Astrocyte (in vitro differentiated cells and primary cell): ENCODE measurements around the gene FILIP1L. TPM values are rescaled to one million over a fixed set of nuclear protein-coding genes. Genes with fewer than 3 reads are reported as not detected.
A peak's percentile ranks its signal among the peaks of the same experiment; 100 is the strongest.

Source experiments
- DNase-seq: peaks from one replicate; pipeline ENCODE4 v3.0.0-alpha.2; 2010; ENCODE audit warnings: low read depth
- FAIRE-seq: peaks from 2 replicates; lab custom pipeline; 2011; peaks lifted over from hg19 to GRCh38; lab: Jason Lieb, UNC
- H2AFZ ChIP-seq: 2 replicates; pipeline ENCODE4 v1.6.0; 2012; ENCODE audit warnings: low read depth, low read length, inconsistent platforms
- H3K27ac ChIP-seq: 2 replicates; pipeline ENCODE4 v1.5.1; 2011; ENCODE audit warnings: low read depth, low read length, inconsistent platforms
- H3K27me3 ChIP-seq: 2 replicates; pipeline ENCODE4 v1.6.0; 2011; ENCODE audit warnings: low read length, inconsistent platforms; ENCODE audit not compliant: insufficient read depth
- H3K36me3 ChIP-seq: 2 replicates; pipeline ENCODE4 v1.5.1; 2011; ENCODE audit warnings: low read length, inconsistent platforms; ENCODE audit not compliant: insufficient read depth
- H3K4me1 ChIP-seq: 2 replicates; pipeline ENCODE4 v1.5.1; 2011; ENCODE audit warnings: low read length, inconsistent platforms; ENCODE audit not compliant: insufficient read depth
- H3K4me2 ChIP-seq: 2 replicates; pipeline ENCODE4 v1.6.0; 2012; ENCODE audit warnings: low read length, inconsistent platforms
- H3K4me3 ChIP-seq: 2 replicates; pipeline ENCODE4 v1.5.1; 2011; ENCODE audit warnings: low read depth, mild to moderate bottlenecking, low read length, inconsistent platforms; ENCODE audit not compliant: insufficient read depth
- H3K79me2 ChIP-seq: 2 replicates; pipeline ENCODE4 v1.6.0; 2012; ENCODE audit warnings: mild to moderate bottlenecking, low read length, inconsistent platforms; ENCODE audit not compliant: insufficient read depth
- H3K9ac ChIP-seq: 2 replicates; pipeline ENCODE4 v1.6.0; 2012; ENCODE audit warnings: mild to moderate bottlenecking, low read length, inconsistent platforms
- H3K9me3 ChIP-seq: 2 replicates; pipeline ENCODE4 v1.5.1; 2012; ENCODE audit warnings: low read depth, mild to moderate bottlenecking, low read length, inconsistent platforms; ENCODE audit not compliant: insufficient read depth
- H4K20me1 ChIP-seq: 2 replicates; pipeline ENCODE4 v1.6.0; 2012; ENCODE audit warnings: low read length, inconsistent platforms; ENCODE audit not compliant: insufficient read depth
- H3K27ac Mint-ChIP-seq: one replicate; pipeline ENCODE4 v1.8.0; 2021; ENCODE audit warnings: mild to moderate bottlenecking, mixed read lengths; ENCODE audit not compliant: unreplicated experiment
- H3K27me3 Mint-ChIP-seq: one replicate; pipeline ENCODE4 v1.8.0; 2021; ENCODE audit warnings: low read depth, mixed read lengths; ENCODE audit not compliant: unreplicated experiment
- H3K36me3 Mint-ChIP-seq: one replicate; pipeline ENCODE4 v1.8.0; 2021; ENCODE audit warnings: low read depth, mixed read lengths; ENCODE audit not compliant: unreplicated experiment
- H3K4me1 Mint-ChIP-seq: one replicate; pipeline ENCODE4 v1.8.0; 2021; ENCODE audit warnings: low read depth, mixed read lengths; ENCODE audit not compliant: unreplicated experiment
- H3K4me3 Mint-ChIP-seq: one replicate; pipeline ENCODE4 v1.8.0; 2021; ENCODE audit warnings: mild to moderate bottlenecking, moderate library complexity, mixed read lengths; ENCODE audit not compliant: unreplicated experiment
- H3K9me3 Mint-ChIP-seq: one replicate; pipeline ENCODE4 v1.8.0; 2021; ENCODE audit warnings: mild to moderate bottlenecking, mixed read lengths; ENCODE audit not compliant: unreplicated experiment
- EZH2 ChIP-seq: IDR thresholded peaks from 2 replicates; pipeline ENCODE4 v1.6.1; 2012; ENCODE audit warnings: mild to moderate bottlenecking, low read length, inconsistent platforms; ENCODE audit not compliant: insufficient read depth
- total RNA-seq: library from RNA; stranded (reverse); gene quantifications from 2 replicates; pipeline ENCODE4 v1.2.1, GENCODE V29; 2021
- TF ChIP-seq, protein P1 (sequence below): IDR thresholded peaks from 2 replicates; pipeline ENCODE4 v1.5.1; 2011; ENCODE audit warnings: low read depth, mild to moderate bottlenecking, inconsistent platforms, low read length, moderate library complexity; ENCODE audit not compliant: insufficient read depth

FILIP1L gene
- total RNA-seq, 1 donor from 2014 or later, result 209 TPM

DNA sequence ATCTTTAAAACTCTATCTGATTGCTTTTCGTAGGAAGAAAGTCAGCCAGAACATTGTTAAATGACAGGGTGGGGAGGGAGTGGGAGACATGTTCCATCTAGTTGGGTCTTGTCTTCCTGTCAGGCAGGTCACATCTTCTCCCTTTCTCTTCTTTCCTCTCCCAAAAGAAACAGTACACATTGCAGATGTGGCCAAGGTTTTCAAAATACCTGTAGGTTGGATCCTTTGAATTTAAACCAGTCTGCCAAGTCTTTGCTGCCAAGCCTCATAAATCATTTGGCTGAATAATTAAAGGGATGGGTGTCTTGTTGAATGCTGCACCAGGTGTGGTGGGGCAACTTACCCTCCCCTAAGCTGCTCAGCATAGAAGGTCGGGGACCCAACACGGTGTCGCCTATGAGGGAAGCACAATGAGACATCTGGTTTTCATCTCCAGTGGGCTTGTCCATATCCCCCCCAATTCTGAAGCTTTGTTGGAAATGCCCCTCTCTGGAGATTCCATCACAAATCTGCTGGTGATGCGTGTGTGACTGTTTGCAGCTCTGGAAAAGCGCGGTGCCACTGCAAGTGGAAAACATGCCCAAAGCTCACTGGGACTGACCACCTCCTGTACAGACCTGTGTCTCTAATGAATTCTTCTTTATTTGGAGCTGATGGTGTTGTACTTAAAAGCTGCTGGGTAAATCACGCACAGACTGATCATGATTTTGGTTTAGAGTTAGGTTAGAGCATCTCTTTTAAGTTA lies 112.6 kb downstream of the FILIP1L start:
- Histone ChIP-seq H3K27me3 (no peaks in the 10 kb centered on the region), H3K4me2 (no peak overlapping the region), H3K9ac (no peak overlapping the region), H2AFZ (no peak overlapping the region), H3K36me3 (no peaks in the 10 kb centered on the region), H3K4me3 (no peak overlapping the region), H3K79me2 (no peaks in the 10 kb centered on the region), H3K4me1 (peaks cover 29% of the 10 kb centered on the region), H4K20me1 (no peaks in the 10 kb centered on the region), H3K27ac (peak overlapping the region; percentile 82), H3K9me3 (no peaks in the 10 kb centered on the region)
- TF ChIP-seq, protein P1, sequence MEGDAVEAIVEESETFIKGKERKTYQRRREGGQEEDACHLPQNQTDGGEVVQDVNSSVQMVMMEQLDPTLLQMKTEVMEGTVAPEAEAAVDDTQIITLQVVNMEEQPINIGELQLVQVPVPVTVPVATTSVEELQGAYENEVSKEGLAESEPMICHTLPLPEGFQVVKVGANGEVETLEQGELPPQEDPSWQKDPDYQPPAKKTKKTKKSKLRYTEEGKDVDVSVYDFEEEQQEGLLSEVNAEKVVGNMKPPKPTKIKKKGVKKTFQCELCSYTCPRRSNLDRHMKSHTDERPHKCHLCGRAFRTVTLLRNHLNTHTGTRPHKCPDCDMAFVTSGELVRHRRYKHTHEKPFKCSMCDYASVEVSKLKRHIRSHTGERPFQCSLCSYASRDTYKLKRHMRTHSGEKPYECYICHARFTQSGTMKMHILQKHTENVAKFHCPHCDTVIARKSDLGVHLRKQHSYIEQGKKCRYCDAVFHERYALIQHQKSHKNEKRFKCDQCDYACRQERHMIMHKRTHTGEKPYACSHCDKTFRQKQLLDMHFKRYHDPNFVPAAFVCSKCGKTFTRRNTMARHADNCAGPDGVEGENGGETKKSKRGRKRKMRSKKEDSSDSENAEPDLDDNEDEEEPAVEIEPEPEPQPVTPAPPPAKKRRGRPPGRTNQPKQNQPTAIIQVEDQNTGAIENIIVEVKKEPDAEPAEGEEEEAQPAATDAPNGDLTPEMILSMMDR, result no peak
- no peak for TF ChIP-seq EZH2
- no peak overlapping the region for H3K4me3 Mint-ChIP-seq
- no peaks in the 10 kb centered on the region for H3K9me3 Mint-ChIP-seq
- H3K36me3 Mint-ChIP-seq, result no peaks in the 10 kb centered on the region
- peak overlapping the region; percentile 72 for H3K27ac Mint-ChIP-seq
- DNase-seq (no peak), FAIRE-seq (no peak)
- peaks cover 48% of the 10 kb centered on the region for H3K4me1 Mint-ChIP-seq
- H3K27me3 Mint-ChIP-seq, result no peaks in the 10 kb centered on the region

DNA sequence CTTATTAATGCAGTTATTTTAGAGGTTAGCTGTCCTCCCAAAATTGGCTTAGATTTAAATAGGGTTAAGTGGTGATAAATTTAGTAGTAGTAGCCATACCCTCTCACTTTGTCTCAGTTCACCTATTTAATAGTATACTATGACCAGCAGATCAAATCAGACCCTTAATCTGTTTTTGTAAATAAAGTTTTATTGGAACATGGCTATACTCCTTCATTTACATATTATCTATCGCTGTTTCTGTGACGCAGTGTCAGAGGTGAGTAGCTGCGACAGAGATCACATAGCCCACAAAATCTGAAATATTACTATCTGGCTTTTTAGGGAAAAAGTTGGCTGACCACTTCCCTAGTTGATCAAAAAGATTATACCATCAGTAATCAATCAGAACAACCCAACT lies 113.2 kb downstream of the FILIP1L start:
- no peak overlapping the region for H3K4me2 ChIP-seq
- H3K9ac ChIP-seq, result no peak overlapping the region
- no peaks in the 10 kb centered on the region for H4K20me1 ChIP-seq
- peaks cover 27% of the 10 kb centered on the region for H3K4me1 ChIP-seq
- no peaks in the 10 kb centered on the region for H3K36me3 ChIP-seq
- FAIRE-seq (no peak), DNase-seq (no peak)
- H3K27me3 Mint-ChIP-seq, result no peaks in the 10 kb centered on the region
- H3K27me3 ChIP-seq, result no peaks in the 10 kb centered on the region
- no peak overlapping the region for H3K4me3 Mint-ChIP-seq
- peaks cover 5% of the 10 kb centered on the region for H3K9me3 Mint-ChIP-seq
- no peak overlapping the region for H3K4me3 ChIP-seq
- H3K27ac ChIP-seq, result no peak overlapping the region
- peaks cover 42% of the 10 kb centered on the region for H3K4me1 Mint-ChIP-seq
- H3K36me3 Mint-ChIP-seq, result peaks cover under 1% of the 10 kb centered on the region
- H3K9me3 ChIP-seq, result no peaks in the 10 kb centered on the region
- no peak for TF ChIP-seq EZH2
- TF ChIP-seq, protein P1, result no peak
- no peak overlapping the region for H2AFZ ChIP-seq
- H3K79me2 ChIP-seq, result no peaks in the 10 kb centered on the region
- H3K27ac Mint-ChIP-seq, result no peak overlapping the region

DNA sequence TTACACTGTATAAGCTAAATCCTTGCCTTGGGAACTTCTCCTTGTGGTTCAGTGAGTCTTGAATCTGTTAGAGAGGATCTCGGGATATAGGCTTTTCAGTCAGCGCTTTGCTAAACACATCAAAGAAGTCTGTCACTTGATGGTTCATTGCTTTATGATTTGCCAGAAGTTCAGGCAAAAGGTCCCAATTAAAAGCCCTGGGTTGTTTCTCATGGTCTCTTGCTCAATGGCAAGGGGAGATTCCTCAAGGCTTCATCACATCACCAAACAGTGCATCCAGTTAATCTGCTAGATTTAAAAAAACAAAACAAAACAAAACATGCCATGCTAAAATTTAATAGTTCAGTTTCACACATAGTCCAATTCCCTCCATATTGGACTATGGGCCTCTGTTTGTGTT lies 114.8 kb downstream of the FILIP1L start:
- no peaks in the 10 kb centered on the region for H3K9me3 ChIP-seq
- no peak overlapping the region for H2AFZ ChIP-seq
- Mint-ChIP-seq H3K4me3 (no peak overlapping the region), H3K36me3 (peaks cover 1% of the 10 kb centered on the region), H3K27ac (no peak overlapping the region), H3K27me3 (no peaks in the 10 kb centered on the region), H3K9me3 (peaks cover 12% of the 10 kb centered on the region), H3K4me1 (peaks cover 30% of the 10 kb centered on the region)
- DNase-seq, result no peak
- no peak overlapping the region for H3K27ac ChIP-seq
- no peaks in the 10 kb centered on the region for H3K36me3 ChIP-seq
- no peaks in the 10 kb centered on the region for H3K27me3 ChIP-seq
- no peak overlapping the region for H3K4me3 ChIP-seq
- TF ChIP-seq, protein P1, result no peak
- no peak for TF ChIP-seq EZH2
- no peaks in the 10 kb centered on the region for H3K79me2 ChIP-seq
- no peak for FAIRE-seq
- H3K4me1 ChIP-seq, result peaks cover 22% of the 10 kb centered on the region
- no peak overlapping the region for H3K4me2 ChIP-seq
- no peaks in the 10 kb centered on the region for H4K20me1 ChIP-seq
- no peak overlapping the region for H3K9ac ChIP-seq
